Right lobe of liver (tissue), 4 donors: ENCODE results near the gene C22orf31.

Source experiments
- CTCF ChIP-seq, 4 donors: fragments of 200-600 bp in 3 of 4; fragments of 450-650 bp in 1 of 4; IDR thresholded peaks; one replicate each; pipeline versions ENCODE4 v1.5.1 to v1.8.0; 2016 to 2022; ENCODE audit warnings: antibody characterized with exemption in 4 of 4, mild to moderate bottlenecking in 2 of 4
- POLR2A ChIP-seq: fragments of 450-650 bp; IDR thresholded peaks from one replicate; pipeline ENCODE4 v1.6.1; 2017; ENCODE audit warnings: antibody characterized with exemption, mild to moderate bottlenecking
- donor health status: DM: no; HTN: no; CAD: no.
- donor health status: DM: no; HTN: no; CAD: no.
- donor health status: DM: no; HTN: yes; CAD: no.

DNA sequence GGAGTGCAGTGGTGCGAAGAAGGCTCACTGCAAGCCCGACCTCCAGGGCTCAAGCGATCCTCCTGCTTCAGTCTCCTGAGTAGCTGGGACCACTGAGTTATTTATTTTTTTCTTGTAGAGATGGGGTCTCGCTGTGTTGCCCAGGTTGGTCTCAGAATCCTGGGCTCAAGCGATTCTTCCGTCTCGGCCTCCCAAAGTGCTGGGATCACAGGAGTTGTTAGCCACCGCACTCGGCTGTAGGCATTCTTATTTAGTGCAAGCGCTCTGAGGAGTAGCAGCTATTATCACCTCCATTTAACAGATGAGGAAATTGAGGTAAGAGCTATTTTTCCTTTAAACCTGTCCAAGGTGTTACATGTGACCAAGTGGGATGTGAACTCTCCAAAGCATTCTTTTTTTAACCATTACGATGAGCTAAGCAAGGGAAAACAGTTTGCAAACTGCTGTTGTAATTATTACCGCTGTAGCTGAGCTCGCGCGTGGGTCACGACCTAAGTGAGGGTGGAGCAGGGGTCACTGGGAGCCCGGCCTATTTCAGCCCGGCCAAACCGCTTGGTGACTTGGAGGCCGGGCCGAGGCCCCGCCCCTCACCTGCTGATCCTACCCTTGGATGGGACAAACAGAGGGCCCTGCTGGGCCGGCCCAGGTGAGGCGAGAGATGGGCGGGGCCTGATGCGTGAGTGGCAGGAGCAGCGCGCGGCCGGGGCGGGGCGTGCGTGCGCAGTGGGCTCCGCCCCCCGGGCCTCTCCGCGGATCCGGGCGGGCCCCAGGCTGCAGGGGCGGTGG lies 10.8 kb upstream of the C22orf31 start:
- no peak for TF ChIP-seq CTCF (IDR thresholded peaks at IDR 0.05)
- no peak for TF ChIP-seq POLR2A
